ENCODE data around the gene NAA10. TPM values are rescaled to one million over a fixed set of nuclear protein-coding genes. Genes with fewer than 3 reads are reported as not detected.

NAA10 gene
- total and polyA plus RNA-seq, 8 donors = 23.2 to 161 (median 57.3) TPM

GRCh38 chrX:153960786-153961185 lies 25.9 kb upstream of the NAA10 start:
- peaks cover 47 to 87% (median 86%) of the 10 kb centered on the region in 4 donors for H3K36me3 ChIP-seq
- no peaks in the 10 kb centered on the region for H3K9me3 ChIP-seq
- TF ChIP-seq EP300 (IDR thresholded peaks at IDR 0.05) (no peak), POLR2A (IDR thresholded peaks at IDR 0.05) (no peak), POLR2AphosphoS5 (IDR thresholded peaks at IDR 0.05) (no peak), CTCF (IDR thresholded peaks at IDR 0.05) (no peak)
- no peak for DNase-seq
- peaks cover 0 to 17% (median 5%) of the 10 kb centered on the region in 4 donors for H3K4me1 ChIP-seq
- H3K4me3 ChIP-seq = no peak overlapping the region
- WGBS, 5 donors = 85 to 94% (median 89%) methylated on average over 11 to 22 of the region's 22 CpGs
- peaks cover 0 to 5% (median 0%) of the 10 kb centered on the region in 3 donors for H3K27me3 ChIP-seq
- intact Hi-C loops (cut with DNase I; ENCODE audit: low total_unique reads) = no loop called here
- H3K27ac ChIP-seq = no peak overlapping the region

- TF ChIP-seq POLR2AphosphoS5 (IDR thresholded peaks at IDR 0.05) = no peak
- TF ChIP-seq CTCF (IDR thresholded peaks at IDR 0.05) = no peak
- TF ChIP-seq EP300 (IDR thresholded peaks at IDR 0.05) = no peak
- TF ChIP-seq POLR2A (IDR thresholded peaks at IDR 0.05) = no peak
- H3K27me3 ChIP-seq = peaks cover 0 to 5% (median 0%) of the 10 kb centered on the region in 3 donors
- WGBS, 5 donors = 88 to 97% (median 94%) methylated on average over 8 to 16 of the region's 16 CpGs
- peaks cover 47 to 95% (median 93%) of the 10 kb centered on the region in 4 donors for H3K36me3 ChIP-seq
- H3K27ac ChIP-seq = no peak overlapping the region
- intact Hi-C loops (cut with DNase I; ENCODE audit: low total_unique reads) = no loop called here
- no peaks in the 10 kb centered on the region for H3K9me3 ChIP-seq
- H3K4me3 ChIP-seq = no peak overlapping the region
- DNase-seq = no peak
- H3K4me1 ChIP-seq = peaks cover 0 to 10% (median 1%) of the 10 kb centered on the region in 4 donors
These were observed 25.2 kb upstream of the NAA10 start for GRCh38 chrX:153960077-153960476.

- DNase-seq = no peak
- TF ChIP-seq POLR2AphosphoS5 (IDR thresholded peaks at IDR 0.05) (no peak), POLR2A (IDR thresholded peaks at IDR 0.05) (no peak), EP300 (IDR thresholded peaks at IDR 0.05) (no peak), CTCF (IDR thresholded peaks at IDR 0.05) (no peak)
- Histone ChIP-seq H3K9me3 (no peaks in the 10 kb centered on the region), H3K36me3 (peaks cover 47 to 99% (median 97%) of the 10 kb centered on the region in 4 donors), H3K27me3 (peaks cover 0 to 5% (median 0%) of the 10 kb centered on the region in 3 donors), H3K4me1 (peaks cover 0 to 5% (median 0%) of the 10 kb centered on the region in 4 donors), H3K4me3 (no peak overlapping the region), H3K27ac (no peak overlapping the region)
- WGBS, 5 donors = 85 to 96% (median 91%) methylated on average over 4 to 15 of the region's 15 CpGs
- intact Hi-C loops (cut with DNase I; ENCODE audit: low total_unique reads) = no loop called here
These were observed 24.8 kb upstream of the NAA10 start for GRCh38 chrX:153959649-153960048.

- intact Hi-C loops (cut with DNase I; ENCODE audit: low total_unique reads) = no loop called here
- no peak overlapping the region for H3K4me3 ChIP-seq
- H3K27ac ChIP-seq = peak overlapping the region in 1 of 5 donors; percentile 79
- H3K4me1 ChIP-seq = peaks cover 0 to 3% (median 0%) of the 10 kb centered on the region in 4 donors
- H3K9me3 ChIP-seq = no peaks in the 10 kb centered on the region
- WGBS, 5 donors = 91 to 100% (median 94%) methylated on average over 4 to 14 of the region's 14 CpGs; no CpG with 5 or more reads in 1 of the 5 donors
- TF ChIP-seq EP300 (IDR thresholded peaks at IDR 0.05) (no peak), CTCF (IDR thresholded peaks at IDR 0.05) (no peak), POLR2AphosphoS5 (IDR thresholded peaks at IDR 0.05) (no peak), POLR2A (IDR thresholded peaks at IDR 0.05) (no peak)
- H3K36me3 ChIP-seq = peaks cover 47 to 100% (median 100%) of the 10 kb centered on the region in 4 donors
- no peak for DNase-seq
- peaks cover 0 to 5% (median 0%) of the 10 kb centered on the region in 3 donors for H3K27me3 ChIP-seq
These were observed 23.8 kb upstream of the NAA10 start for GRCh38 chrX:153958605-153959004.
